Glomerular visceral epithelial cell (primary cell): Measurements from ENCODE around the gene UBE2D4.

Experiments used
- DNase-seq: peaks from one replicate; pipeline ENCODE4 v3.0.0-alpha.2; 2016; ENCODE audit errors: extremely low spot score

Gene UBE2D4

GRCh38 chr7:43906331-43907010 is 19.8 kb upstream of the UBE2D4 start, which contains the start of gene URGCP:
TSS of gene URGCP (minus strand) at chr7:43906596. CDS start at chr7:43906575, 21 bp downstream.
- DNase-seq, result peak; percentile 41

- DNase-seq, result no peak
These were observed 11.4 kb upstream of the UBE2D4 start for GRCh38 chr7:43914795-43915194.

GRCh38 chr7:43915907-43916306 is 10.3 kb upstream of the UBE2D4 start:
- DNase-seq, result no peak

- no peak for DNase-seq
These were observed 4.8 kb upstream of the UBE2D4 start for GRCh38 chr7:43921423-43921822.

GRCh38 chr7:43922726-43923125 is 3.5 kb upstream of the UBE2D4 start:
- no peak for DNase-seq

- no peak for DNase-seq
These were observed 525 bp downstream of the UBE2D4 start for GRCh38 chr7:43926798-43927123.

- no peak for DNase-seq
These were observed 1.6 kb downstream of the UBE2D4 start for GRCh38 chr7:43927810-43928209.

- DNase-seq, result no peak
These were observed 3.6 kb downstream of the UBE2D4 start for GRCh38 chr7:43929529-43930457.

GRCh38 chr7:43931346-43931745 is 5.1 kb downstream of the UBE2D4 start:
- no peak for DNase-seq

GRCh38 chr7:43933902-43934560 is 7.8 kb downstream of the UBE2D4 start:
- DNase-seq, result no peak

GRCh38 chr7:43937444-43937843 is 11.2 kb downstream of the UBE2D4 start:
- no peak for DNase-seq

- DNase-seq, result no peak
These were observed 12.8 kb downstream of the UBE2D4 start for GRCh38 chr7:43938892-43939482.

GRCh38 chr7:43942250-43942649 is 16.0 kb downstream of the UBE2D4 start:
- no peak for DNase-seq

GRCh38 chr7:43942997-43943396 is 16.8 kb downstream of the UBE2D4 start:
- DNase-seq, result no peak

- no peak for DNase-seq
These were observed 17.4 kb downstream of the UBE2D4 start for GRCh38 chr7:43943417-43944187.

- no peak for DNase-seq
These were observed 18.1 kb downstream of the UBE2D4 start for GRCh38 chr7:43944286-43944685.

GRCh38 chr7:43952028-43952427 is 25.8 kb downstream of the UBE2D4 start:
- DNase-seq, result no peak

- DNase-seq, result no peak
These were observed 26.8 kb downstream of the UBE2D4 start for GRCh38 chr7:43953071-43953470.

- peak; percentile 49 for DNase-seq
These were observed 28.4 kb downstream of the UBE2D4 start for GRCh38 chr7:43954524-43955228.

GRCh38 chr7:43956027-43956426 is 29.8 kb downstream of the UBE2D4 start:
- DNase-seq, result no peak

- DNase-seq, result no peak
These were observed 34.7 kb downstream of the UBE2D4 start for GRCh38 chr7:43960933-43961332.
